GM12891 (cell line): ENCODE results near the gene TBRG4.

Source experiments
- POLR2A ChIP-seq: IDR thresholded peaks from 2 replicates; pipeline ENCODE4 v1.6.1; 2011; ENCODE audit warnings: low read depth, low read length, control low read depth
- POLR2AphosphoS5 ChIP-seq: IDR thresholded peaks from 2 replicates; pipeline ENCODE4 v1.6.1; 2011; ENCODE audit warnings: low read depth, low read length, control low read depth
- POU2F2 ChIP-seq: IDR thresholded peaks from 2 replicates; pipeline ENCODE4 v1.6.1; 2011; ENCODE audit warnings: low read depth, mild to moderate bottlenecking, control low read depth, low read length, moderate library complexity
- TAF1 ChIP-seq: IDR thresholded peaks from 2 replicates; pipeline ENCODE4 v1.6.1; 2011; ENCODE audit warnings: low read depth, low read length, control low read depth

- no peak for TF ChIP-seq TAF1
- no peak for TF ChIP-seq POLR2A
- no peak for TF ChIP-seq POLR2AphosphoS5
- no peak for TF ChIP-seq POU2F2
Observed at GRCh38 chr7:45112648-45113047, 1.2 kb upstream of the TBRG4 start.
